RPMI8226 (cell line): Measurements from ENCODE around the gene VENTX.

Experiments
- DNase-seq: peaks from one replicate; pipeline ENCODE4 v3.0.0-alpha.2; 2015

VENTX gene

GRCh38 chr10:133238466-133238804 lies 780 bp downstream of the VENTX start:
- no peak for DNase-seq

DNA sequence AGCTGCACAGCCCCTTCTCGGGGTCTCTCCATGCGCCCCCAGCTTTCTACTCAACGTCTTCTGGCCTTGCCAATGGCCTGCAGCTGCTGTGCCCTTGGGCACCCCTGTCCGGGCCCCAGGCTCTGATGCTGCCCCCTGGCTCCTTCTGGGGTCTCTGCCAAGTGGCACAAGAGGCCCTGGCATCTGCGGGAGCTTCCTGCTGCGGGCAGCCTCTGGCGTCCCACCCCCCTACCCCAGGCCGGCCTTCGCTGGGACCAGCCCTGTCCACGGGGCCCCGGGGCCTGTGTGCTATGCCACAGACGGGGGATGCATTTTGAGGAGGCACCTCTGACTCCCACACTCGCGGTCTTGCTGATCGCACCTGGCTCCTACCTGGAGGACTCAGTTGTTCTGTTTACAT lies 2.3 kb downstream of the VENTX start:
- DNase-seq: no peak

DNA sequence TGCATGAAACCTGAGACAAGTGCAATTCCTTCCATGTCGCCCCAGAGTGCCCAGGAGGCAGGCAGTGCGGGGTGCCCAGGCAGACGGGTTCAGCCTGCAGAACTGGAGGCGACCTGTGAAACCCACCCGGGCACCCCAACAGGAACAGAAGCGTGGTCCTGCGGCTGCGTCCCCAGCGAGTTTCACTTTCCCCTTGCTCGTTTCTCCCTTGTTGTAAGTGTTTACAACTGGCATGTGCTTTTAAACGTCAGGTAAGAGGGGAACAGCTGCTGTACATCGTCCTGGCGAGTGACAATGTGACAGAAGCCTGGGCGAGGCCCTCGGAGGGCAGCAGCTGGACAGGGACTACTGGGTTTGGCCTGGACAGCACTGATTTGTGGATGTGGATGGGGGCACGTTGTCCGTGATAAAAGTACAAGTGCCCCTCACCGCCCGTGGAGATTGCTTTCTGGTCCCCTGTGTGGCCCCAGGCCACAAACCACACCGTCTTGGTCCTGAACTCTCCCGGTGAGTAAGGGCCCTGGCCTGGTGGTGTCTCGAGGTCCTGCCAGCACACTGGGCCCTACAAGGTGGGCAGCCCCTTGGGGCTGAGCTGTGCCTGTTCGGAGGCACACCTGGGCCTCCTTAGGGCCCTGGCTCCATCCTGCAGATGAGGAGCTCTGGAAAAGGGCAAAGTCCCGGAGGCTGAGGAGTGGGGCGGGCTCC lies 4.0 kb downstream of the VENTX start:
- DNase-seq: peak; percentile 23

DNA sequence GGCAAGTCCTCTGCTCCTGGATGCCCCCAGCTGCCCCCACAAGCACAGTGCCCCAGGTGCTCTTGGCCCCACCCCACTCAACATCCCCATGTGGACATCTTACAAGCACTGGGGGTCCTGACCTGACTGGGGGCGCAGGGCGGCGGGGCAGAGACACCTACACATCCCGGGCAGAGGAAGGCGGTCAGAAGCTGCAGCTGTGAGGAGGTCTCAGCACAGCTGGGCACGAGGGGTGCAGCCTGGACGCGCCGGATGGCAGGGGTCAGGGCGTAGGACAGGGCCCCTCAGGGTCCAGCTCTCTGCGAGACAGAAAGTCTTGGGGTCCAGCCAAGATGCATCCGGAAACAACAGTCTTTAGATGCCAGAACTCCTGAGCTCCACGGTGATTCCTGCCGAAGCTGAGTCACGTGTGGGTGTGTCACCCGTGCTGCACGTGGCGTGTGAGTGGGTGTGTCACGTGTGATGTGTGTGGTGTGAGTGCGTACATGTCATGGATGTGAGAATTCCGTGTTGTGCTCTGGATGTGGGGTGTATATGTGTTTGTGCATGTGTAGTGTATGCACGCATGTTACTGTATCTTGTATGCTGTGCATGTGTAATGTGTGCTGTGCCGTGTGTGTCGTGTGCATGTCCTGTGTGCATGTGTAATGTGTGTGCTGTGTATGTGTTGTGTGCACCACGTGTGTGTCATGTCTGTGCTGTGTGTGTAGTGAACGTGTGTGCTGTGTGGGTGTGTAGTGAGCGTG lies 5.1 kb downstream of the VENTX start:
- DNase-seq: no peak

DNA sequence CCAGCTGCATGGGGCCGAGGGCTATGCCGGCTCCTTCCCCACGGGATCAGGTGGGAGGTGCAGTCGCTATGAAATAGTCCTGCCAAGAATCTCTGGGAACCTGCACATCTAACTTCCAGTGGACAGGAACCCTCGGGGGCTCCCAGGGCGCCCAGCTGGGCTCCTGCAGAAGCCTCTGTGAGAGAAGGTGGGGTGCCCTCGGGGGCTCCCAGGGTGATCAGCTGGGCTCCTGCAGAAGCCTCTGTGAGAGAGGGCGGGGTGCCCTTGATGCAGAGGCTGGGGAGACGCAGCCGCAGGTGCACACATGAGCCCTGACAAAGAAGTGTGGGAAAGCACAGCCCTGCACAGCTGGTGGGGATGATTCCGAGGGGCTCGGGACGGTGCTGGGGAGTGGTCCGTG lies 5.9 kb downstream of the VENTX start:
- DNase-seq: no peak

GRCh38 chr10:133245439-133246235 lies 8.0 kb downstream of the VENTX start:
- no peak for DNase-seq

- no peak for DNase-seq
Measured at GRCh38 chr10:133246236-133246626, 8.6 kb downstream of the VENTX start.

DNA sequence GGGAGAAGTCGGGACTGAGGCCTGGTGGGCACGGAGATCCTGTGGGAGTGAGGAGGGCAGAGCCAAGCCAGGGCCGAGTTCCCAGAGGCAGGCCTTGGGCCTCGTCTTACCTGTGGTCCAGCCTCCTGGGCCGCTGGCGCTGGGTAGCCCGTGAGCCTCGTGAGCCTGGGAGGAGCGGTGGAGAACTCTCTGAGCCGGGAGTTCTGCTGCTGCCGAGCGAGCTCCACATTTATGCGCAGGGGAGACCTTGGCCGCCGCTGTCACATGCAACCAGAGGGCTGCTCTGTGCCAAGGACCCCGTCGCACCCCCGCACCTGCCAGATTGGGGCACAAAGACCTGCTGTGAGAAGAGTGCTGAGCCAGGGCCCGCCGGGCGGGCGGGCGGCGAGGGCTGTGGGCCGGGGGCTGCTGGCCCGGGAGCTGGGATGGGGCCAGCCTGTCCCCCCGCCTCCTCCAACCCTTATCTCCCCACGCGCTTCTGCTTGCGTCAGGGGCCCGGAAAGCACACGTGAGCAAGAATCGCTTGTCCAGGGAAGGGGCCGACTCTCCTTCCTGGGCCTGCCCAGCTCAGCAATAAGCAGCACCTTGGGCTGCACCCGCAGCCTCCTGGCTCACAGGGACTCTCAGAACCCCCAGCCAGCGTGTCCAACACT lies 10.2 kb downstream of the VENTX start:
- no peak for DNase-seq

- no peak for DNase-seq
Measured at GRCh38 chr10:133248334-133248715, 10.7 kb downstream of the VENTX start.

DNA sequence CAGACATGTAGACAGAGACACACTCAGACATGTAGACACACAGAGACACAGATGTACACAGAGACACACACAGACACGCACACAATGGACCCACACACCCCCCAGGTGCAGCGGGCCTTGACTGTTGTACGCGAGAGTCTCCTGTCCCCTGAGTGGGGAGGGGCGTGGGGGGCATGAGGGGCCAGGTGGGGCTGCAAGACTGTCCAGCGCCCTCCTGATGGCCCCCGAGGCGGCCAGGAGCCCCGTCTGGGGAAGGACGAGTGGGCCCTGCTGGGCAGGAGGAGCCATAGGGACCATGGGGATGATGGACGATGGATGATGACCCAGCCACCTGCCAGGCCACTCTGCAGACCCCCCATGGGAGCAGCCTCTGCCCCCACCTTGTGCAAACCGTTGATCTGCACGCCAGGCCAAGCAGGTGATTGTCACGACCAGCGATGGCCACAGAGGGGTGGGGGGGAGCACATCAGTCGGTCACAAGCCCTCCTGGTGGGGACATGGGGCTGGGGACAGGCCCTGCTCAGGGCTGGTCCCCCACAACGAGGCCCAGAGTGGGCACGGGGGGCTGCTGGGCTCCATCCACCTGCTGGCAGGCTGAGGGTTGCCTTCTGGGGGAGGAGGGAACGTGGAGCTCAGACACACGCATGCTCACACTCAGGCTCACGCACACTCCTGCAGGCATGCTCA lies 11.6 kb downstream of the VENTX start:
- no peak for DNase-seq

DNA sequence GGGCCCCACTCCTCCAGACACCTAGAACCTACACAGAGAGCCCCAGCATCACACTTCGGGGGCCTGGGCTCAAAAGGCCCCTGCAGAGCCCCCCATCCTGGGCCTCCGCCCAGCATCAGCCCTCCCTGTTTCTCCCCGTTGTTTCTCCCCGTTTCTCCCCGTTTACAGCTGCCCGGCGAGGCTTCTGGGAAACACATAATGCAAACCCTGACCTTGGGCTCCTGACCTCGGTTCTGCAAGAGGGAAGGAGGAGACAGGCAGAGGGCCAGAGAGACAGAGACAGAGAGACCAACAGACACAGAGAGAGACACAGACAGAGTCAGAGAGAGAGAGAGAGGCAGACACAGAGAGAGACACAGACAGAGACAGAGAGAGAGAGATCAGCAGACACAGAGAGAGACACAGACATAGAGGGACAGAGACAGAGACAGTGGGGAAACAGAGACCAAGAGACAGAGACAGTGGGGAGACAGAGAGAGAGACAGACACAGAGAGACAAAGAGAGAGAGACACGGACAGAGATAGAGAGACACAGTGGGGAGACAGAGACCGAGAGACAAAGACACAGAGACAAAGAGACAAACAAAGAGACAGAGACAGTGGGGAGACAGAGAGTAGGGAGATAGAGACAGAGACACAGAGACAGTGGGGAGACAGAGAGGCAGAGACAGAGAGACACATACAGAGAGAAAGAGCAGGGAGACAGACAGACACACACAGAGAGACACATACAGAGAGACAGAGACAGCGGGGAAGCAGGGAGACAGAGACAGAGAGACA lies 12.5 kb downstream of the VENTX start:
- DNase-seq: no peak

DNA sequence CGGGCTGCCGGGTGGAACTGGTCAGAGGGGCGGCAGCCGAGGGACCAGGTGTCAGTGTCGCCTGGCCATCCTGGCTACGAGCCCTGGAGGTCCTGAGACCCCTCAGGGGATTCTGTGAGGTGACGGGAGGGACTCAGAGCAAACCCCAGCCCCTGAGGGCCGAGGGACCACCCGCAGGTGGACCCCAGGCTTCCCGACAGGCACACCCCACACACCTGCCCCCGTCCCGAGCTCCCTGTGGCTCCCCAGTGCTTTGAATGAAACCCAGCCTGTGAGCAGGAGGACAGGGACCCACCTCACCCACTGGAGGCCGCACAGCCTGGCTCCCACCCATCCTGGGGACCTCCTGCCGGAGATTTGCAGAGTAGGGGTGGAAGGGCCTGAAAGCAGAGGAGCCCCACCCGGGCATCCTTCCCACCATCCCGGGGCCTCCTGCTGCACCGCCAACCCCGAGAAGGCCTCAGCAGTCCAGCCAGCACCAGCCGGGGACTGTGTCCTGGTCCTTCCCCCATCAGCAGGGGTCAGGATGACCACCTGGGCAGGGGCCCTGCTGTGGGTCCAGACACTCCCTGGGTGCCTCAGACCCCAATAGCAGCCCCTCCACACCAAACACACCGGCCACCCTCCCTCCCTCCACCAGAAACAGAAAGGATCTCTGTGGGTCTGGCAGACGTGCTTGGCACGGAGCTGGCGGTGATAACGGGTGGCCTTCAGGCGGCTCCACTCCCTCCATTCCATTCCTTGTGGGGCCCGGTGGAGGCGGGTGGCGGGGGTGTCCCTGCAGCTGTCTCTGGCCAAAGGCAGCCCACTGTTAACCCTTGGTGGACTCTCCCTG lies 13.9 kb downstream of the VENTX start:
- no peak for DNase-seq

- no peak for DNase-seq
Measured at GRCh38 chr10:133252223-133252552, 14.5 kb downstream of the VENTX start.

DNA sequence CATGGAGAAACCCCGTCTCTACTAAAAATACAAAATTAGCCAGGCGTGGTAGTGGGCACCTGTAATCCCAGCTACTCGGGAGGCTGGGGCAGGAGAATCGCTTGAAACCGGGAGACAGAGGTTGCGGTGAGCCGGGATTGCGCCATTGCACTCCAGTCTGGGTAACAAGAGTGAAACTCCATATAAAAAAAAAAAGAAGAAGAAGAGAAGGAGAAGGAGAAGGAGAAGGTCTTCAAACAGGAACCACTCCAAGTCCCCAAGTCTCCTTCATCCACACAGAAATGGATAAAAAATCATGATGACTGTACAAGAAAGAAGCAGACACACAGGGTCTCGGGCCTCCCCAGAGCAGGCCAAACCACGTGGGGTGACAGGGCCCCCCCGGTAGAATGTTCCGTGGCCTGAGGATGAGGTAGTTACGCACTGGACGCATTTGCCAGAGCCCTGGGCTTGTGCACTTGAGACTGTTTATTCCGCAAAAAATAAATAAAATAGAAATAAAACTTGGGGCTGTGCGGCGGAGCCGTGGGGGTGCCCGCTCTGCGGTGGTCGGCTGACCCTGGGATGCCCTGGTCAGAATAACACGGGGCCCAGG lies 15.8 kb downstream of the VENTX start:
- DNase-seq: no peak

DNA sequence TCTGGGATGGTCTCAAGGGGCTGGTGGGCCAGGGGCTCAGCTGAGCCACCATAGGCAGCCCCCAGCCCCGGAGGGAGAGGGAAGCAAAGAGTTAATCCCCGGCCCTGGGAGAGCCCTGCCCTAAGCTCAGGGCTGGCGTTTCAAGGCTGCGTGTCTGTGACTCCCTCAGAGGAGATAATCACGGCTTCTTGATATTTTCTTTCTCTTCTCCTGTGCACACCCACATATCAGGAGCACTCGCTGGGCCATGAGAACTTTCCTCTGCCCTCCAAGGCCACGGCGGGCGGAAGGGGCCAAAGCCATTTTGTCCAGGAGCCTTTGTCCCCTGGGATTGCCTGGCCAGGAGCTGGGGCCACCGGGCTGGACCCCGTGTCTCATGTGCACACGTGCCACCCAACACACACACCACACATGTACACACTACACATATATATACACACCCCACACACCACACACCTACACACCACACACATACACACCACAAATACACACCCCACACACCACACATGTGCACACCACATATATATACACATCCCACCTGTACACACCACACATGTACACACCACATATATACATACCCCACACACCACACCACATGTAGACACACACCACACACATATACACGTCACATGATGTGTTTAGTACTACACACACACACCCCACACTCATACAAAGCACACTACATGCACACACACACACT lies 16.9 kb downstream of the VENTX start:
- no peak for DNase-seq

DNA sequence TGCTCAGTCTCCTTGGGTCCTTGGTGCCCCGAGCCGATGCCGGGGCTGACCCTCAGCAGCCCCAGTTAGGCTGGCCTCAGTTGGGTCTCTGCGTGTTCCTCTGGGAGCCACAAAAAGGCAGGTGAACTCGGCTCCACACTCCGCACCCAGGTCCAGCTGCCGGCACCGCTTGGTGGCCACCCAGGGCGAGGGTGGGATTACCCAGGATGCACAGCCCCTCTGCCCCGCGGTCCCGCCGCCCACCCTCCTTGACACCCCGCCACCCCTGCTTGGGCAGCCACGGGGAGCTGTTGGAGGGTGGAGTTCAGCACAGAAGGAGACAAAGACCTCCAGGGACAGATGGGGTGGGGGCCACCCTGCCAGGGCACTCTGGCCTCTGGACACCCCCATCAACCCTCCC lies 17.7 kb downstream of the VENTX start:
- no peak for DNase-seq

DNA sequence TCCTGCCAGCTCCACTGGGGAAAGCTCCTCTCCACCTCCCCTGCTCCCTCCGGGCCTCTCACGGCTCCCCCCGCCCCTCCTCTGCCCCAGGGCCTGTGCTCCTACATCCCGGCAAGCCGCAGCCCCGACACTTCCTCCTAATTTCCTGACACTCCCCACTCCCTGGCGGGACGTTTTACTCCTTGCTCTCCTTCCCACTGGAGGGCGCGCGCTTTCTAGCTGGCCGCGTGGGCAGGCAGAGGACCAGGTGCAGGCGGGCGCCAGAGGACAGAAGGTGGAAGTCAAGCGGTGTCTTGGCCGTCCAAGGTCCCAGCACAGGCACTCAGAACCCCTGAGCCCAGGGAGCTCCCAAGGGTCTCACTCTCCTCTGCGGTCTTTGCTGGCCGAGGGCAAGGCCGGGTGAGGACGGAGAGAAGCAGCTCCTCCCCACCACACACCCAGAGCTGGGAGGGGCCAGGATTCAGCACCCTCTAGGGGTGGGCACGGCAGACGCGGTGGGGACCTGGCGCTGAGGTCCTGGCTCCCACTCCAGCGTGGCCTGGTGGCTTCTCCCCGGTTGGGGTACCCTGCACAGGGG lies 19.9 kb downstream of the VENTX start:
- peak; percentile 54 for DNase-seq

DNA sequence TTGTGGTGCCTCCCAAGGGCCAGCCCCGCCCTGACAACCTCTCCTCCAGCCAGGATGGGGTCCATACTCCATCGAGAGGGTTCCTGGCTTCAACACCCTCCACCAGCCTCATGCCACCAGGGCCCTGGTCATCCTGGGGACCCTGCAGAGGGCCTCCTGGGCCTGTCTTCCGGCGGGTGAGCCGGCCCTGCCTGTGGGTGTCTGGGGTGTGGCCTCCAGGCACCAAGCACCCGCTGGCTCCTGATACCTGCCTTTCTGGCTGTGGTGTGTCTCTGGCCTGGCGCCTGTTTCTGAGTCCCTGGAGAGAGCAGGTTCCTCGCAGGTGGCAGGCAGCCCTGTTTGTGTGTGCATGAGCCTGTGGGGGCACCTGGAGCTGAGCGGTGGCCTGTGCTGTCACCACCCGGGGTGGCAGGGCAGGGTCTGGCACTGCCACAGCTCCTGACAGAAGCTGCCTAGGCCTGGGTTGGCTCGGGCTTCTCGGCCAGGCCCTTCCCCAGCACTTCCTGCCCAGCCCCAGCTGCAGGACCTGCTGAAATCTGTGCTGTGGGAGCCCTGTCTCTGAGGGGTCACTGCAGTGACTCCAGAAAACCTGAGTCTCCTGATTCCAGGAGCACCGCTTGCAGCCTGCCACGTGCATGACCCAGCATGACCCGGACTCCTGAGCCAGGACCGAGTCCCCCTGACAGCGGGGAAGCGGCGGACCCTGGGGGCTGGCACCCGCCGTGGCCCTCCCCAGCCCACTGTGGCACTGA lies 20.6 kb downstream of the VENTX start:
- peak; percentile 80 for DNase-seq
